Stimulated activated CD4-positive, alpha-beta T cell treated with anti-CD3 and anti-CD28 coated beads, Interleukin-4, amount 100 ng/mL, for 1 hour (primary cell): Measurements from ENCODE around the gene MRI1.

Experiments
- DNase-seq: peaks from one replicate; pipeline ENCODE4 v3.0.0-alpha.2; 2020

MRI1 gene

DNA sequence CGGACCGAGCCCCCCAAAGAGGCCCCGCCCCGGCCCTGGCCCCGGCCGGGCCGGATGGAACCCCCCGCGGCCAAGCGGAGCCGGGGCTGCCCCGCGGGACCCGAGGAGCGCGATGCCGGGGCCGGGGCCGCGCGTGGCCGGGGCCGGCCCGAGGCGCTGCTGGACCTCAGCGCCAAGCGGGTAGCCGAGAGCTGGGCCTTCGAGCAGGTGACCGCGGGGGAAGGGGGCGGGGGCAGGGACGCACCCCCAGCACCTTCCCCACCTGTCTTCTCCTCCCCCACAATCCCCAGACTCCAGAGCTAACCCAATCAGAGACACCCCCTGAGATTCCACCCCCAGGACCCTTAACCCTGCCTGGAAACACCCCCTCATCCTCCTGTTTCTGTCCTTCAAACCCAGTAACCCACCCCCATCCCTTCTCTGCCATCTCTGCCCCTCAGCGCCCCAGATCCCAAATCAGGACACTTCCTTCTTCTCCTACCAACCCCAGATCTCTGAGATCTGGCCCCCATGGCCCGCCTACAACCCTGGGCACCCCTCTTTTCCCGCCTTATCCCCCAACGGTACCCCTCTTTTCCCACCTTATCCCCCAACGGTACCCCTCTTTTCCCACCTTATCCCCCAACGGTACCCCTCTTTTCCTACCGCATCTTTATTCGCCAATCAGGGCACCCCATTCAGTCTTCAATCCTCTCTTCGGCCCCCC is 31.4 kb downstream of the MRI1 start:
- no peak for DNase-seq

DNA sequence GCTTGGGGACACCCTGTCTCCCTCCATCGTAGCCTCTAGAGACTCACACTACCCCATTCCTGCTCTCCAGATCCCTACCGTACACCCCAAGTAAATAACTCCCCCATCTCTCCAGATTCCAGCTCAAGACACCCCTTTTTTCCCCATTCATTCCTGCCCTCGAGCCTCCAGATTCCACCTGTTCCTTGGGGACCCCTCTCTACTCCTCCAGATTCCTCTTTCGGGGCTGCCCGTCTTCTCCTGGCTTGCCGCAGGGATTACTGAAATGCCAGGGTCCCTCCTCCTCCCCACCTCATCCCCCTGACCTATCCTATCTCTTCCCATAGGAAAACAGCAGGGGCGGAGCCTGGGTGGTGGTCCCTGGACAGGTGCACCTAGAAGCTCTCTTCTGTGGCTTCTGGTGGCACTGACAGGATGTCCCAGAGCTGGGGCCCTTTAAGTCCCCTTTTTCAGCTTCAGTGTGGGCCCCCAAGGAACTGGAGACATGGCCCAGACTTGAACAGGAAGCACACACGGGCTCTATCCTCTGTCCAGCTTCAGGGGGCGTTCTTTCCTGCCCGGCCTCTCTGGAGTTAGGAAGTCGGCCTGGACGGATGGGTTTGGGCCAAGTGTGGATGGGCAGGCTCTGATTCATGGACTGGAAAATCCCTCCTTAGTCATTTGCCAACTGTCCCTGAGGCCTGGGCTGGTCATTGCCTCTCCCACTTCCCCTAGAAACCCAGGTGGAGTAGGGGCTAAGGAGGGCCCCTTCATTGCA is 32.2 kb downstream of the MRI1 start:
- no peak for DNase-seq

DNA sequence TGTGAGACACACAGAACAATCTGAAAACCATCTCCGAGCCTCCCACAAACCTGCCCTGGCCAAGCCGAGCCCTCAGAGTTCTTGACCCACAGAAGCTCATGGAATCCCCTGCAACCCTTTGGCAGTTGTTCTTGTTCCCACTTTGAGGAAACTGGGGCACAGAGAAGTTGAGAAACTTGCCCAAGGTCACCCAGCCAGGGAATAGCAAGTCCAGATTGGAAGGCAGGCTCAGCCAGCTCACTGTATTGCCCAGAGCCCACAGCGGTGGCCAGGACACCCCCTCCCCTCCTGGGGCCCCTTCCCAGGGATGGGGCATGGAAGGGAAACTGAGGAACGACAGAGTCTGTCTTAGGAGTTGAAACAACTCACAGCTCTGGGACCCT is 32.7 kb downstream of the MRI1 start:
- no peak for DNase-seq

DNA sequence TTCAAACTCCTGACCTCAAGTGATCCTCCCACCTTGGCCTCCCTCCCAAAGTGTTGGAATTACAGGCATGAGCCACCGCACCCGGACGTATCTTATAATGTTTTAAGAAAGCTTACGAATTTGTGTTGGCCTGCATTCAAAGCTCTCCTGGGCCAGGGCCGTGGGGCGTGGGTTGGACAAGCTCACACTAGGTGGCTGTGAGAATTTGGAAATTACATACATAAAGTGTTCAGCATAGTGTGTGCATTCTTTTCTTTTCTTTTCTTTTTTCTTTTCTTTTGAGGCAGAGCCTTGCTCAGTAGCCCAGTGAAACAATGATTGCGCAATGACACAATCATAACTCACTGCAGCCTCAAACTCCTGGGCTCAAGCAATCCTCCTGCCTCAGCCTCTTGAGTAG is 33.5 kb downstream of the MRI1 start:
- DNase-seq: no peak

DNA sequence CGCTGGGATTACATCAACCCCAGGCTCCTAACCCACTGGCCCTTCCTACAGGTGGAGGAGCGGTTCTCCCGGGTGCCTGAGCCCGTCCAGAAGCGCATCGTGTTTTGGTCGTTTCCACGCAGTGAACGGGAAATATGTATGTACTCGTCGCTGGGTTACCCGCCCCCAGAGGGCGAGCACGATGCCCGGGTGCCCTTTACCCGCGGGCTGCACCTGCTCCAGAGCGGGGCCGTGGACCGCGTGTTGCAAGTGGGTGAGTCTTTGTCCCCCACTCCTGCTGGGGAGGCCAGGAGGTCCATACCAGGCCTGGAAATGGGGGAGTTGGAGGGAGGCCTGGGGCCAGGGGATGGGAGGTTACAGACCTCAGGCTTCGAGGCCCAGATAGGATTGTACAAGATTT is 35.3 kb downstream of the MRI1 start:
- DNase-seq: no peak

DNA sequence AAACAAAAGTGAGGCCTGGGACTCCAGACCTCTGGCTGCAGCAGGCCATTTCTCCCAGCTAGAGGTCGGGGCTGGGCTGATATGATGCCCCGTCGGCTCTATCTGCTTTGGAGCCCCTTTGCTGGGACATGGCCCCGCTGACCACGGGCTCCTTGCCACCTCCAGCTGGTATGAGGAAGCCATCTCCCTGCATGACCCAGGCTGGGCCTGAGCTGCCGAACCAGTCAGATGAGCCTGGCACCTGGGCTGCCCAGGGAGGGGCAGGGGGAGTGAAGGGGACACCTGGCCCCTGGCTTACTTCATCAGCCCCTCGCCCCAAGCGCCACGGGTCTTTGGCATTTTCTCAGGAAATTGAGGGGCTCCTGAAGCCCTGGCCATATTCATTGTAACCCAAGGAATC is 38.7 kb downstream of the MRI1 start:
- no peak for DNase-seq

DNA sequence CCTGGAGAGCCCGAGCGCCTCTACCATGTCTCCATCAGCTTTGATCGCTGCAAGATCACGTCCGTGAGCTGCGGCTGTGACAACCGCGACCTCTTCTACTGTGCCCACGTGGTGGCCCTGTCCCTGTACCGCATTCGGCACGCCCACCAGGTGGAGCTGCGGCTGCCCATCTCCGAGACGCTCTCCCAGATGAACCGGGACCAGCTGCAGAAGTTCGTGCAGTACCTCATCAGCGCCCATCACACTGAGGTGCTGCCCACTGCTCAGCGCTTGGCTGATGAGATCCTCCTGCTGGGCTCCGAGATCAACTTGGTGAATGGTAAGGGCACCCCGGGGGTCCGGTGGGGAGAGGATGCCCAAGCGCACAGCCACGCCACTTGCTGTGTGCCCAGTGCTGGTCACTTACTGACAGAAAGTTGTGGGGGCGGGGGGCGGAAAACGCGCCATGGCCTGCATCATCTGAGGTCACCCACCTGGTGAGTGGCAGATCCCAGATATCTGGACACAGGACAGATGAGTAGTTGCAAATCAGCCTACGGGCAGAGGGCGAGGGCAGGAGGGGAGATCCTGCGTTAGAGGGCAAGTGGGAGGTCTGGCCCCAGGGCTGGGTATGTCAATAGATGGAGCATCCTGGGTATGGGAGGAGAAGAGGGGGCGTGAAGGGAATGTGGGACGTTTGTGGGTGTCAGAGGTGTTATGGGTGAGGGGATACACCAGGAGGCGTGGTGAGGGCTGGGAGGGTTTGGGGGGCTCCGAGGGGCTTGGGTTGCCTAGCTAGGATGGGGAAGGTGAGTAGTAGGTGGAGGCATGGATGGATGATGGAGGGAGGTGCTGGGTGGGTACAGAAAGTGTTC is 40.7 kb downstream of the MRI1 start:
- DNase-seq: no peak

DNA sequence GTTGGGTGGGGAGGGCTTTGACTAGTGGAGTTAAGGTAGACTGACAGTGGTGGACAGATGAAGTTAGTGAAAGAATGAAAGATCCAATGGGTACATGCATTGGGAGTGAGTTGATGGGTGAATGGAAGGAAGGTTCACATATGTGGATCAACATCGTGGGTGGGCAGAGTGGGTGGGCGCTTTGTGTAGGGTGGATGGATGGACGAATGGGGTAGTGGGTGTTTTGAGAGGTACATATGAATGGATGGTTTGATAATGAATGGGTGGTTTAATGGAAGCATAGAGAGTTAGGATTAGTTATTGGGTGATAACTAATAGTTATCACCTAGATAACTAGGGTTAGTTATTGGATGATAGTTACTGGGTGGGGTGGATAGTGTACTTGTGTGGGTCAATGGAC is 42.4 kb downstream of the MRI1 start:
- no peak for DNase-seq

DNA sequence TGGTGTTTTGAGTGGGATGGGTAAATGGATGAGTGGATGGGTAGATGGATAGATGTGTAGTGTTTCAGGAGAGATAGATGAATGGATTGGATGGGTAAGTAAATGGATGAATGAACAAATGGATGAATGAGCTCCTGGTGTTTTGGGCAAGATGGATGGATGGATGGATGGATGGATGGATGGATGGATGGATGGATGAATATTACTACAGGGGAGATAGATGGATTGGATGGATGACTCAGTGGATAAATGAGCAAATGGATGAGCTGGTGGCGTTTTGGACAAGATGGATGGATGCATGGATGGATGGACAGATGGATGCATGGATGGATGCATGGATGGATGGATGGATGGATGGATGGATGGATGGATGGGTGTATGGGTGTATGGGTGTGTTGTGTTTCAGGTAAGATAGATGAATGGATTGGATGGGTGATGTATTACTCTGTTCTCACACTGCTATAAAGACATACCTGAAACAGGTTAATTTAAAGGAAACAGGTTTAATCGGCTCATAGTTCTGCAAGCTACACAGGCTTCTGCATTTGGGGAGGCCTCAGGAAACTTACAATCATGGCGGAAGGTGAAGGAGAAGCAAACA is 43.2 kb downstream of the MRI1 start:
- DNase-seq: no peak

DNA sequence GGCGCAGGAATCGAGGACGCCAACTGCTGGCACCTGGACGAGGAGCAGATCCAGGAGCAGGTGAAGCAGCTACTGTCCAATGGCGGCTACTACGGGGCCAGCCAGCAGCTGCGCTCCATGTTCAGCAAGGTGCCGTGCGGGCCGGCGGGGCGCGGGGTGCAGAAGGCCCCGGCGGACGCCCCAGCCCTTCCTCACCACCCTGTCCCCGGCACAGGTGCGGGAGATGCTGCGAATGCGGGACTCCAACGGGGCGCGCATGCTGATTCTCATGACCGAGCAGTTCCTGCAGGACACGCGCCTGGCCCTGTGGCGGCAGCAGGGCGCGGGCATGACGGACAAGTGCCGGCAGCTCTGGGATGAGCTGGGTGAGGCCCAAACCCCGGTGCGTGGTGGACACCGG is 44.5 kb downstream of the MRI1 start:
- DNase-seq: no peak

DNA sequence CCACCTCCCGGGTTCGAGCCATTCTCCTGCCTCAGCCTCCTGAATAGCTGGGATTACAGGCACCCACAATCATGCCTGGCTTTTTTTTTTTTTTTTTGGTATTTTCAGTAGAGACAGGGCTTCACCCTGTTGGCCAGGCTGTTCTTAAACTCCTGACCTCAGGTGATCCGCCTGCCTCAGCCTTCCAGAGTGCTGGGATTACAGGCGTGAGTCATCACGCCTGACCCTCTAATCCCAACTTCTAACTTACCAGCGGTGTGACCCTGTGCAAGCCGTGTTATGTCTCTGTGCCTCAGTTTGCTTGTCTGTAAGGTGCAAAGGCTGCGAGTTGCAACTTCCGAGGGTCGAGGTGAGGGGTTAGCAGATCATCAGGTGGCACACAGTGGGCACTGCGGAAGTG is 48.2 kb downstream of the MRI1 start:
- no peak for DNase-seq

DNA sequence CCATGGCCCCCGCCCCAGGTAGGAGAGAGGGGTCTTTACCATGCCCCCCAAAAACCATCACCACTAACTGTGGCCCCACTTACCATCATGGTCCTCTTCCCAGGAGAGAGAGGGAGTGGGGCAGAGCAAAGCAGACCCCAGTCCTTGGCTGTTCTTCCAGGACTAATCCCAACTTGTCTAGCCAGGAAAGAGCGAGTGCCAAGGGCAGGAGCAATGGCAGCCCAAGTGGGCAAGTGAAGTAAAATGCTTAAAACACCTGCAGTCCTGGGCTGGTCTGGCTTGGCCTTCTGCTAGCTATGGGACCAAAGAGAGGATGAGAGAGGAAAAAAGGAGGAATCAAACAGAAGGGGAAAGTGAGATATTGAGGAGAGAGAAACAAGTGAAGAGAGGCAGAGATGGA is 48.8 kb downstream of the MRI1 start:
- no peak for DNase-seq

DNA sequence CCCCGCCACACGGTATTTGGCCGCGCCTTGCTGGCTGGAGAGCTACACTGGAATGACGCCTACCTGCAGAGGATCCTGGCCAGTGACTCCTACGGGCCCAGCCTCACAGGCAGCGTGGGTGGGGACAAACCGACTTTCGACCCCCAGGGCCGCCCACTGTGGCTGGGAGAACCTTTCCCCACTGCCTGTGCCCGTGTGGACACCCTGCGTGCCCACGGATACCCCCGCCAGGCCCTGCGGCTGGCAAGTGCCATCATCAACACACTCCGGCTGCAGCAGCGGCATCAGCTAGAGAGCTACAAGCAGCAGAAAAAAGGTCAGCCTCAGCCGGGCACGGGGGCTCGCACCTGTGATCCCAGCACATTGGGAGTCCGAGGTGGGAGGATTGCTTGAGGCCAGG is 50.2 kb downstream of the MRI1 start:
- DNase-seq: no peak

DNA sequence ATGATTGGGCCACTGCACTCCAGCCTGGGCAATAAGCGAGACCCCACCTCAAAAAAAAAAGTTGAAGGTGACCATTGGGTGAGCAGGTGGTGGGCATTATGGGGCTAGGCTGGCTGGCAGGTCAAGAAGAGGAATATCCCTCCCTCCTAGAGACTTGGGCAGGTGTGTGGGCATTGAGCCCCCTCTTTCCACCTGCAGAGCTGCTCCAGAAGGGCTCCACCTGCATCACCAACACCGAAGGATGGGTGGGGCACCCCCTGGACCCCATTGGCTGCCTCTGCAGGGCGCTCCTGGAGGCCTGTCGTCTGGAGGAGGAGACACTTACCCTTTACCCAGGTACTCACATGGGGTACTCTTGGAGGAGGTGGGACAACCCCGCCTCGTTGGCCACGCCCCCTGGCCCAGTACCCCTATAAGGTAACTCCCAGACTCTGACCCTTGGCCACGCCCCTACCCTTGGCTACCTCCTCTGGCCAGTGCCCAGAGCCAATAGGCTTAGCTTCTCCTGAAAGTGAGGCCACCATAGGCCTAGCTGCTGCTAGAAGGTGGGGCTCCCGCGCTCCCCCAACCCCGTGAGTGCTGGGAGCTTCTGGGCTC is 52.8 kb downstream of the MRI1 start:
- DNase-seq: no peak

DNA sequence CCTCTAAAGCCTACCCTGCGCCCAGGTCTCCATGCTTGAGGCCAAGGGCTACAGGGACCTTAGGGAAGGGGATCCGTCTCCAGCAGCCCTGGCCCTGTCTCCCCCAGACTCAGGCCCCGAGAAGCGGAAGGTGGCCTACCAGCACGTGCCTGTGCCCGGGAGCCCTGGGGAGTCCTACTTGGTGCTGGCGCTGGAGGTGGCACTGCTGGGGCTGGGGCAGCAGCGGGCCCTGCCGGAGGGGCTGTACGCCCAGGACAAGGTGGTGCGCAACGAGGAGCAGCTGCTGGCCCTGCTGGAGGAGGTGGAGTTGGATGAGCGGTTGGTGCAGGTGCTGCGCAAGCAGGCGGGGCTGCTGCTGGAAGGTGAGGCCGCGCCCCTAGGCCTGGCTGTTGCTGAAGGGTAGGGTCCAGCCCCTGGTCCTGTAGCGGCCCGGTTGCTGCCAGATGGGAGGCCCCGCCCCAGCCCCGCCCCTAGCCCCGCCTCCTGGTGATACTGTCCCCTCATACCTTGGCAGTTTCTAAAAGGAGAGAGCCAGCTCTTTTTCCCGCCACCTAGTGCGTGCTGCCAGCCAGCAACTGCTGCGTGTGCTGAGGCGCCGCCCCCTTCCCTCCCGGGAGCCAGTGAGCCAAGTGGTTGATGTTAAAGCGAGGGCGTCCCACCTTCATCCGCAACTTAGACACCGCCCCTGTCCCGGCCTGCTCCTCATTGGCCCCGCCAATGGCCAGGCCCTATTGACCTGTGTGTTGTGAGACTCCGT is 53.5 kb downstream of the MRI1 start:
- DNase-seq: peak; percentile 38

DNA sequence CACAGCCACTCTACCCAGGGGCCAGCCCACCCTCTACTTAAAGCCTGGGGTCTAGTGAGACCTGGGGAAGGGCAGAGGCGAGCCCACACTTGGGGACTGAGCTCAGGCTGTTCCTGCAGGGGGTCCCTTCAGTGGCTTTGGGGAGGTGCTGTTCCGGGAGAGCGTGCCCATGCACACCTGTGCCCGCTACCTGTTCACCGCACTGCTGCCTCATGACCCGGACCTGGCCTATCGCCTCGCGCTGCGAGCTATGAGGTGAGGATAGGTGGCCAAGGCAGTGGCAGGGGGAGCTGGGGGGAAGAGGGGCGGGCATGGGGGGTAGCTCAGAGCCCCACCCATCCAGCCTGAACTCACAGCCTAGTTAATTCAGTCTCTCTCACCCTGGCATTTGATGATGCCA is 54.9 kb downstream of the MRI1 start:
- no peak for DNase-seq

DNA sequence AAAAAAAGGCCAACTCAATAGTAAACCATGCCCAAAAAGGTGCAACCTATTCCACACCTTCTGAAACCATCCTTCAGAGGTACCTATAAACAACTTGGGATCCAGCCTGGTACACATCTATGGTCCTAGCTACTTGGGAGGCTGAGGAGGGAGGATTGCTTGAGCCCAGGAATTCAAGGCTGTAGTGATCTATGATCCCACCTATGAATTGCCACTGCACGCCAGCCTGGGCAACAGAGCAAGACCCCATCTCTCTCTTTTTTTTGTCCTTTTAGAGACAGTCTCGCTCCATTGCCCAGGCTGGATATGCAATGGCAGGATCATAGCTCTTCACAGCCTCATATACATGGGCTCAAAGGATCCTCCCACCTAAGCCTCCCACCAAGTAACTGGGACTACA is 57.0 kb downstream of the MRI1 start:
- no peak for DNase-seq

DNA sequence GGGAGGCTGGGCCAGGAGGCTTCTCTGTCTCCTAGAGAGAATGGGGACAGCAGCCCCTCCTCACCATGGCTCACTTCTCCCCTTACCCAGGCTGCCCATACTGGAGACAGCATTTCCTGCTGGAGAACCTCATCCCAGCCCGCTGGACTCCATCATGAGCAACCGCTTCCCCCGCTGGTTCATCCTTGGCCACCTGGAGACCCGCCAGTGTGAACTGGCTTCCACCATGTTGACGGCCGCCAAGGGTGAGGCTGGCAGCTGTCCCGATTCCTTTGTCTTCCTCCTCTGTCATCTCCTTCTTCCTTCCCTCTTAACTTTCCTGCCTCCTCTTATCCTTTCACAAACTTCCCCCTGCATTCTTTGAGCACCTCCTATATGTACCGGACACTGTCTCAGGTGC is 58.9 kb downstream of the MRI1 start:
- DNase-seq: no peak
